ENCODE measurements around the gene EPS8L2. TPM values are rescaled to one million over a fixed set of nuclear protein-coding genes. Genes with fewer than 3 reads are reported as not detected.

Gene EPS8L2
- polyA plus RNA-seq, 4 donors = 104 to 161 (median 139) TPM

- DNase-seq (ENCODE audit: low read depth in 4 of 4, low spot score in 2 of 4) = no peak
Observed at GRCh38 chr11:702462-703461, 3.3 kb upstream of the EPS8L2 start.

GRCh38 chr11:703506-703905 lies 2.5 kb upstream of the EPS8L2 start:
- no peak for DNase-seq (ENCODE audit: low read depth in 4 of 4, low spot score in 2 of 4)

DNA sequence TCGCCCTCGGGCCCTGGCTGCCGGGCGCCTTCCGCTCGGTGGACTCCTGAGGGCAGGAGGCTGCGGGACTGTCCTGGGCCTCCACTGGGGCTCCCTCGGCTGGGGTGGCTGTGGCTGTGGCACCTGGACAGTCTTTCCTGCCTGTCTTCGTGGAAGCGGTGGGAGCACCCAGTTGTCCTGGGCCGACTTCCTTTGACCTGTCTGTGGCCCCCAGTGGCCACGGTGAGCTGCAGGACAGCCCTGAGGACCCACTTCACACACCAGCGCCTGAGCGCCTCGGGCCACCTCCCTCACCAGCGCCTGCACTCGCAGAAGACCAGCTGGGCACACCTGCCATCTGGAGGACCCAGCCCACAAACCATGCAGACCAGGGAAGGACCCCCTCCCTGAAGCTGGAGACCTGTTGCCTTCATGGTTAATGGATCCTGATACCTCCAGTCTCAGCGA lies 1.8 kb upstream of the EPS8L2 start:
- no peak for DNase-seq (ENCODE audit: low read depth in 4 of 4, low spot score in 2 of 4)

- DNase-seq (ENCODE audit: low read depth in 4 of 4, low spot score in 2 of 4) = no peak
Observed at GRCh38 chr11:704781-705645, 1.0 kb upstream of the EPS8L2 start.

DNA sequence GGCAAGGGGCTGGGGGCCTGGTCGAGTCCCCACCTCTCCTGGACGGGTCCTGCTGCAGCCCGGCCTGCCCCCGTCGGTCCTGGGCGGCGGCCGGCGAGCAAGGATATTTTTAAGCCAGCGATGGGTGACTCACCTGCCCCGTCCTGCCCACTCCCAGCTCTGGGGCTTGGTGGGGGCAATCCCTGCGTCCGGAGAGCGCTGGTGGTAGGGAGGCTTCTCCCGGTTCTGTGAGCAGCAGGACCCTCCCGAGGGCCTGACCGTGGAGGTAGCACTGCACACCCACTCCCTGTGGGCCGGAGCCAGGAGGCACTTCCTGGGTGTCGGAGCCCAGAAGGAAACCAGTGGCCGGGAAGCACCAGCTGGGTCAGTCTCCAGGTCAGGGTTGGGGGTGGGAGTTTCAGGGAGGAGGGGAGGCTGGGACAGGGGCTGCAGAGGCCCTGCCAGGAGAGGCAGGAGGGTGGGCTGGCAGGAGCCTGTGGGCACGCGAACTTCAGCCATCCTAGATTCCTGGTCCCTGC lies 467 bp downstream of the EPS8L2 start:
- no peak for DNase-seq (ENCODE audit: low read depth in 4 of 4, low spot score in 2 of 4)

DNA sequence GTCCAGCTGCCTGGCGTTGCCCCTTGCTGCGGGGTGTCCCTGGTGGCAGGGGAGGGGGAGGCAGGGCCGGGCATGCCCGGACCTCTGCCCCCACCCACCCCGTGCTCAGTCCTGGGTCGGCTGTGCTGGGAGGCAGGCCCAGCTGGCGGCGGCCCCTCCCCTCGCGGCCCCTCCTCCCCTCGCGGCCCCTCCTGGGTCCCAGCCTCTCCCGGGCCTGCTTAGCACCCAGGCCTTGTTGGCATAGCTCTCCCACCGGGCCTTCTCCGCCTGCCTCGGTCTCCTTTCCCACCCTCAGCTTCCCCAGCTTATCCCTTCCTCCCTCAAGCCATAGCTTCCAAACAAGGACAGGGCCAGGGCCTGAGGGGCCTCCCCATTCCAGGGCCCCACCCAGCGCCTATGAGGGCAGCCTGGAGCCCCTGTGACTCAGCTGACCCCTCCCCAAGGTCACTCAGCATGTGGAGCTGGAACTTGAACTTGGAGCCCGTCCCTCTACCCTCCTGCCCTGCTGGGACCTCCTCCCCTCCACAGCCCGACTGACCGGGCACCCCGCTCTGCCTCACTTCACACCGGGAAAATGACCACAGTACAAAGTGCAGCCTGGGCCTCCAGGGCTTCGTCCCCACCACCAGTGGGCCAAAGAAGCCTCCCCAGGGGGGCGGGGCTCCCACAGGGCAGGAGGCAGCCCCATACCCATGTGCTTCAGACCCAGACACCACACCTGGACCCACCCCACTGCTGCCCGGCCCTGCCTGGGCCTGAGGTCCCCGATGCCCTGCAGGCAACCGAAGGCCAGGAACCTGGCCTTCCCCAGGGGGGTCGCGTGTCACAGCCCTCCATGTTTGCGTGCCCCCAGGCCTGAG lies 1.2 kb downstream of the EPS8L2 start:
- no peak for DNase-seq (ENCODE audit: low read depth in 4 of 4, low spot score in 2 of 4)

DNA sequence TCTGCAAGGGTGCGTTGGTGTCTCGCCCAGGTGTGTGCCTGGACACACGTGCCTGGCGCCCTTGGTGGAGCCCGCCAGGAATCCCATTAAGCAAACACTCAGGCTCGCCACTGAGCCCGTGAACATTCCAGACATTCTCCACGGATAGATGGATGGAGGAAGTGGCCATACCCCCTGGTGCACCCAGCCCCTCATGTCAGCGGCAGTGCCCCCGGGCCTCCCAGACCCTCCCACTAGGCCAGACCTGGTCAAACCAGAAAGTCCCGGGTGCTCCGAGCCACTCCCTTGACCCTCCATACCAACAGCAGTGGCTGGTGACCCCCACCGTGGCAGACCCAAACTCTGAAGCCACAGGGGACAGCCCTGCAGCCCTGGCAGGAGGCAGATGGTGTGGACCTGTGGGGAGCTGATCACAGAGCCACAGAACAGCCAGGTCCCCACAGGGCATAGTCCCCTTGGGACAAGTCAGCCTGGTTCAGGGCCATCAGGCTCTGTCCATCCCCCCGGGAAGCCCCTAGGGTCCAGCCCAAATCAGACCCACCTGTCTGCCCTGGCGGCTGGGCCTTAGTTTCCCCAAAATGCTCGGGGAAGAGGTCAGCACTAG lies 1.9 kb downstream of the EPS8L2 start:
- no peak for DNase-seq (ENCODE audit: low read depth in 4 of 4, low spot score in 2 of 4)

DNA sequence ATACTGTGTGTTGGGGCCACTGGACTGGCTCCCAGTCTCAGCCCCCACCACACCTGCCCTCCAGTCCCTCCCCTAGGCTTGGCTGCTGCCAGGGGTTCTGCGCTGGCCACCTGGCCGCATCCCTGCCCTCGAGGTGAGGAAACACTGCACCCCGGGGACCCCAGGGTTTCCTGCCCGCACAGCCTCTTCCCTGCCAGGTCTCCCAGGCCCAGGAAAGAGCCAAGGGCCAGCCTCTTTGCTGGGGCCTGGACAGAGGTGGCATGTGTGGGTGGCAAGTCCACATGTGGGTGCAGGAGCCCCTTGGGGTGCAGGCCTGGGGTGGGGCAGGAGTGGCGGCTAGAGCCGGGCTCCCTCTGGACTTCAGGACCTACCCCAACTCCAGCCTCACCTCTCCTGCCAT lies 2.5 kb downstream of the EPS8L2 start:
- DNase-seq (ENCODE audit: low read depth in 4 of 4, low spot score in 2 of 4) = no peak

GRCh38 chr11:709109-709997 lies 3.3 kb downstream of the EPS8L2 start:
- DNase-seq (ENCODE audit: low read depth in 4 of 4, low spot score in 2 of 4) = no peak

GRCh38 chr11:714436-714835 lies 8.4 kb downstream of the EPS8L2 start:
- DNase-seq (ENCODE audit: low read depth in 4 of 4, low spot score in 2 of 4) = no peak

DNA sequence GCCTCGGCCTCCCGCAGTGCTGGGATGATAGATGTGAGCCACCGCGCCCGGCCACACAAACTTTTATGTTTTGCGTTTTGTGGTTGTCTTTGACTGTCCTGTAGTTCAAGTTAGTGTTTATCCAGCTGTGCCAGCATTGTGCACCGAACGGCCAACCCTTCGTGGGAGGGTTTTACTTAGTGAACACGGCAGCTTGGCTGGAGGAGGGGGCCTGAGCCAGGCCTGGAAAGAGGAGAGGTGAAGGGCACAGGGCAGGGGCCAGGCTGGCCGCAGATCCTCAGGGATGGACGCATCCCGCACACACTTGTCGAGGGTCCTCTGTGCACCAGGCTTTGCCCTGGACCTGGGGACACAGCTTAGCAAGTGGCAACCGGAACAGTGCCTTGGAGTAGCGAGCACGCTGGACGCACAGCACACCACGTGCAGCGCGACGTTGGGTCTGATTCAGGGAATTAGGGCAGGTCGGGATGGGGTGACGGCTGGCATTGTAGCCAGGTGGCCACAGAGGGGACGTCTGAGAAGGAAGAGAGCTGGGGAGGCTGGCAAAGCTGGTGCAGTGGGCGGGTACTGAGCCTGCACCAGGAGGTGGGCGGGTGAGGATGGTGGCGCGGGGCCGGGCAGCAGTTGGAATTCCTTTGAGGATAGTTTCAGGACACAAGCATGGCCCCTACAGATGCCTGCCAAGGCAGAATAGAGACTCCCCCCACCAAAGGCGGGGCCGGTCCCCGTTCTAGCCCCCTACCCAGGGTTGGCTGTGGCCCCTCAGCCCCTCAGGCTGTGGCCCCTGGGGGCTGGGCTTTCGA lies 13.4 kb downstream of the EPS8L2 start:
- no peak for DNase-seq (ENCODE audit: low read depth in 4 of 4, low spot score in 2 of 4)

DNA sequence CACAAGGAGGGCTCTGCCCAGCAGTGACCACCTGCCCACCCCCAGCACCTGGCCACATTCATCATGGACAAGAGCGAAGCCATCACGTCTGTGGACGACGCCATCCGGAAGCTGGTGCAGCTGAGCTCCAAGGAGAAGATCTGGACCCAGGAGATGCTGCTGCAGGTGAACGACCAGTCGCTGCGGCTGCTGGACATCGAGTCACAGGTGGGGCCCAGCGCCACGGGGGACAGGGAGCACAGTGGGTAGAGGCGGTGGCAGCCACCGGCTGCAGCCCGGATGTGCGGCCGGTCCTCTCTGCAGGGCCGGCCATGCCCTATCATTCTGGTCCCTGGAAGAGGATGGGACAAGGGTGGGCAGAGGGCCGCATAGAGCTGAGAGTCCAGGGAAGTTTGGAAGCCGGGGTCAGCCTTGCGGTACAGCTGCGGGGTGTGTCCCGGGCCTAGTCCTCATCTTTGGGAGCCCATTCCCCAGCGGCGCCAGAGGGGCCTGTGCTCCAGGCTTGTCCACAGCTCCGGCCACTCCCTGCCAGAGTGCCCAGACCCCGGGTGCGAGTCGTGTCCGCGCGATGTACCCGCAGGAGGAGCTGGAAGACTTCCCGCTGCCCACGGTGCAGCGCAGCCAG lies 14.1 kb downstream of the EPS8L2 start:
- no peak for DNase-seq (ENCODE audit: low read depth in 4 of 4, low spot score in 2 of 4)

- no peak for DNase-seq (ENCODE audit: low read depth in 4 of 4, low spot score in 2 of 4)
Observed at GRCh38 chr11:720642-721246, 14.7 kb downstream of the EPS8L2 start.

GRCh38 chr11:721247-721740 lies 15.3 kb downstream of the EPS8L2 start:
- DNase-seq (ENCODE audit: low read depth in 4 of 4, low spot score in 2 of 4) = no peak

- DNase-seq (ENCODE audit: low read depth in 4 of 4, low spot score in 2 of 4) = no peak
Observed at GRCh38 chr11:721741-722345, 15.8 kb downstream of the EPS8L2 start.

GRCh38 chr11:722346-722811 lies 16.3 kb downstream of the EPS8L2 start:
- no peak for DNase-seq (ENCODE audit: low read depth in 4 of 4, low spot score in 2 of 4)
